ENCODE measurements around the gene MAZ. TPM values are rescaled to one million over a fixed set of nuclear protein-coding genes. Genes with fewer than 3 reads are reported as not detected.

The MAZ gene
- total RNA-seq, 1 donor from 2014 or later: 304 TPM

GRCh38 chr16:29809031-29809747 is 2.9 kb downstream of the MAZ start:
- TF ChIP-seq CTCF (IDR thresholded peaks at IDR 0.05): no peak
- no peaks in the 10 kb centered on the region for H3K9me3 Mint-ChIP-seq (ENCODE audit: unreplicated experiment)
- DNase-seq (ENCODE audit: extremely low spot score, unreplicated experiment): no peak
- peaks cover 64% of the 10 kb centered on the region for H3K4me1 Mint-ChIP-seq (ENCODE audit: unreplicated experiment)
- H3K4me3 Mint-ChIP-seq (ENCODE audit: unreplicated experiment): peak overlapping the region; percentile 83
- no peaks in the 10 kb centered on the region for H3K27me3 Mint-ChIP-seq (ENCODE audit: unreplicated experiment)
- H3K27ac Mint-ChIP-seq (ENCODE audit: unreplicated experiment): peak overlapping the region; percentile 92
- peaks cover 4% of the 10 kb centered on the region for H3K36me3 Mint-ChIP-seq (ENCODE audit: unreplicated experiment)

GRCh38 chr16:29809850-29810698 is 3.7 kb downstream of the MAZ start:
- Mint-ChIP-seq H3K36me3 (ENCODE audit: unreplicated experiment) (peaks cover 4% of the 10 kb centered on the region), H3K4me3 (ENCODE audit: unreplicated experiment) (peak overlapping the region; percentile 81), H3K27me3 (ENCODE audit: unreplicated experiment) (no peaks in the 10 kb centered on the region), H3K9me3 (ENCODE audit: unreplicated experiment) (no peaks in the 10 kb centered on the region), H3K27ac (ENCODE audit: unreplicated experiment) (peak overlapping the region; percentile 93), H3K4me1 (ENCODE audit: unreplicated experiment) (peaks cover 66% of the 10 kb centered on the region)
- DNase-seq (ENCODE audit: extremely low spot score, unreplicated experiment): no peak
- no peak for TF ChIP-seq CTCF (IDR thresholded peaks at IDR 0.05)

- Mint-ChIP-seq H3K4me3 (ENCODE audit: unreplicated experiment) (peak overlapping the region; percentile 81), H3K4me1 (ENCODE audit: unreplicated experiment) (peaks cover 69% of the 10 kb centered on the region), H3K27ac (ENCODE audit: unreplicated experiment) (peak overlapping the region; percentile 93), H3K36me3 (ENCODE audit: unreplicated experiment) (peaks cover 4% of the 10 kb centered on the region), H3K27me3 (ENCODE audit: unreplicated experiment) (no peaks in the 10 kb centered on the region), H3K9me3 (ENCODE audit: unreplicated experiment) (no peaks in the 10 kb centered on the region)
- no peak for TF ChIP-seq CTCF (IDR thresholded peaks at IDR 0.05)
- no peak for DNase-seq (ENCODE audit: extremely low spot score, unreplicated experiment)
Measured at GRCh38 chr16:29810699-29811169, 4.4 kb downstream of the MAZ start.

GRCh38 chr16:29811170-29811895 is 5.0 kb downstream of the MAZ start:
- peak overlapping the region; percentile 81 for H3K4me3 Mint-ChIP-seq (ENCODE audit: unreplicated experiment)
- TF ChIP-seq CTCF (IDR thresholded peaks at IDR 0.05): no peak
- DNase-seq (ENCODE audit: extremely low spot score, unreplicated experiment): peak; percentile 97
- peaks cover 4% of the 10 kb centered on the region for H3K36me3 Mint-ChIP-seq (ENCODE audit: unreplicated experiment)
- peak overlapping the region; percentile 93 for H3K27ac Mint-ChIP-seq (ENCODE audit: unreplicated experiment)
- H3K27me3 Mint-ChIP-seq (ENCODE audit: unreplicated experiment): no peaks in the 10 kb centered on the region
- H3K4me1 Mint-ChIP-seq (ENCODE audit: unreplicated experiment): peaks cover 72% of the 10 kb centered on the region
- H3K9me3 Mint-ChIP-seq (ENCODE audit: unreplicated experiment): no peaks in the 10 kb centered on the region

All from osteocyte (in vitro differentiated cells).